ENCODE data around the gene GPR15LG. TPM values are rescaled to one million over a fixed set of nuclear protein-coding genes. Genes with fewer than 3 reads are reported as not detected.
A peak's percentile ranks its signal among the peaks of the same experiment; 100 is the strongest.

Gene GPR15LG
- total RNA-seq, 4 donors from 2014 or later, result 197 to 480 (median 266) TPM

DNA sequence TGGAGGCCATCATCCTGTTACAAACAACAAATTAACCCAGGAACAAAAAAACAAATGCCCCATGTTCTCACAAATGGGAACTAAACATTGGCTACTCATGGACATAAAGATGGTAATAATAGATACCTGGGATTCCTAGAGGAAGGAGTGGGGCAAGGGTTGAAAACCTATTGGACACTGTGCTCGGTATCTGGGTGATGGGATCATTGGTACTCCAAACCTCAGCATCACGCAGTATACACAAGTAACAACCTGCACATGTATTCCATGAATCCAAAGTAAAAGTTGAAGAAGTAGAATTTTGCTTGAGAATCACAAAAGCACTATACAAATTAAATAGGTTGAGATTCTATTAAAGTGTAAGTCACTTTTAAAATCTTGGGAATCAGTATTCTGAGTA lies 17.6 kb upstream of the GPR15LG start:
- peaks cover 0 to 42% (median 20%) of the 10 kb centered on the region in 4 donors for H3K36me3 ChIP-seq
- H3K4me1 ChIP-seq, result peaks cover 0 to 8% (median 0%) of the 10 kb centered on the region in 4 donors
- H3K27ac ChIP-seq, result no peak overlapping the region
- no peaks in the 10 kb centered on the region for H3K9me3 ChIP-seq
- TF ChIP-seq POLR2A (IDR thresholded peaks at IDR 0.05), result no peak
- no peak for TF ChIP-seq POLR2AphosphoS5 (IDR thresholded peaks at IDR 0.05)
- TF ChIP-seq EP300 (IDR thresholded peaks at IDR 0.05; ENCODE audit: low read depth), result no peak
- TF ChIP-seq, protein P1, sequence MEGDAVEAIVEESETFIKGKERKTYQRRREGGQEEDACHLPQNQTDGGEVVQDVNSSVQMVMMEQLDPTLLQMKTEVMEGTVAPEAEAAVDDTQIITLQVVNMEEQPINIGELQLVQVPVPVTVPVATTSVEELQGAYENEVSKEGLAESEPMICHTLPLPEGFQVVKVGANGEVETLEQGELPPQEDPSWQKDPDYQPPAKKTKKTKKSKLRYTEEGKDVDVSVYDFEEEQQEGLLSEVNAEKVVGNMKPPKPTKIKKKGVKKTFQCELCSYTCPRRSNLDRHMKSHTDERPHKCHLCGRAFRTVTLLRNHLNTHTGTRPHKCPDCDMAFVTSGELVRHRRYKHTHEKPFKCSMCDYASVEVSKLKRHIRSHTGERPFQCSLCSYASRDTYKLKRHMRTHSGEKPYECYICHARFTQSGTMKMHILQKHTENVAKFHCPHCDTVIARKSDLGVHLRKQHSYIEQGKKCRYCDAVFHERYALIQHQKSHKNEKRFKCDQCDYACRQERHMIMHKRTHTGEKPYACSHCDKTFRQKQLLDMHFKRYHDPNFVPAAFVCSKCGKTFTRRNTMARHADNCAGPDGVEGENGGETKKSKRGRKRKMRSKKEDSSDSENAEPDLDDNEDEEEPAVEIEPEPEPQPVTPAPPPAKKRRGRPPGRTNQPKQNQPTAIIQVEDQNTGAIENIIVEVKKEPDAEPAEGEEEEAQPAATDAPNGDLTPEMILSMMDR (IDR thresholded peaks at IDR 0.05), result no peak
- no peak for DNase-seq
- 92% methylated on average over 2 of the region's 2 CpGs; no CpG with 5 or more reads in 1 of the 2 donors for WGBS, 2 donors (ENCODE audit: low coverage in 1 of 2)
- H3K27me3 ChIP-seq, result no peaks in the 10 kb centered on the region
- in situ Hi-C loops (cut with MboI; ENCODE audit: low pct_ligation_motif_present in 1 of 4, low pct_unique_long_range_greater_than_20kb in 1 of 4, low sequenced_read_pairs in 3 of 4) (no loop called here), intact Hi-C loops (cut with DNase I; ENCODE audit: low total_unique reads) (no loop called here)
- H3K4me3 ChIP-seq, result no peak overlapping the region

DNA sequence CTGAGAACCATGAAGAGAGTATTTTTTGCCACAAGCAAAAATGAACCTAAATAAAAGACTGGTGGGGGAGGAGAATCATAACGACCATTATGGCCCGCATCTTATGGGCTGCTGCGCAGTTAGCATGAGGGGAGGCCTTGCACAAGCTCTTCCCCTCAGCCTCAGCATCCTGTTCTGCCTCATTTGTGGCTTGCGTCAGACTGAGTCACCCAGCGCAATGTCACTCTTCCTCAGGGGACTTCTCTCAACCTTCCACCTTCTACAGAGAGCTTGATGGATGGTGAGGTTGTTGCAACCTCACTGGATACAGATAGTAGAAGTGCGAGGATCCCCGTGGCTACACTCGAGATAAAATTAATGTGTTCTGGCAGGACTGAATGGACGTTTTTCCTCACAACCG lies 16.8 kb upstream of the GPR15LG start:
- H3K27ac ChIP-seq, result no peak overlapping the region
- TF ChIP-seq, protein P1 (IDR thresholded peaks at IDR 0.05), result no peak
- TF ChIP-seq EP300 (IDR thresholded peaks at IDR 0.05; ENCODE audit: low read depth) (no peak), POLR2AphosphoS5 (IDR thresholded peaks at IDR 0.05) (peak in 1 of 3 donors; percentile 15), POLR2A (IDR thresholded peaks at IDR 0.05) (peak; percentile 10)
- intact Hi-C loops (cut with DNase I; ENCODE audit: low total_unique reads) (no loop called here), in situ Hi-C loops (cut with MboI; ENCODE audit: low pct_ligation_motif_present in 1 of 4, low pct_unique_long_range_greater_than_20kb in 1 of 4, low sequenced_read_pairs in 3 of 4) (no loop called here)
- H3K4me3 ChIP-seq, result no peak overlapping the region
- peaks cover 0 to 35% (median 16%) of the 10 kb centered on the region in 4 donors for H3K36me3 ChIP-seq
- WGBS, 2 donors (ENCODE audit: low coverage in 1 of 2), result 57 to 68% methylated on average over 8 to 10 of the region's 10 CpGs
- peaks cover 0 to 8% (median 0%) of the 10 kb centered on the region in 4 donors for H3K4me1 ChIP-seq
- H3K27me3 ChIP-seq, result no peaks in the 10 kb centered on the region
- no peak for DNase-seq
- no peaks in the 10 kb centered on the region for H3K9me3 ChIP-seq

DNA sequence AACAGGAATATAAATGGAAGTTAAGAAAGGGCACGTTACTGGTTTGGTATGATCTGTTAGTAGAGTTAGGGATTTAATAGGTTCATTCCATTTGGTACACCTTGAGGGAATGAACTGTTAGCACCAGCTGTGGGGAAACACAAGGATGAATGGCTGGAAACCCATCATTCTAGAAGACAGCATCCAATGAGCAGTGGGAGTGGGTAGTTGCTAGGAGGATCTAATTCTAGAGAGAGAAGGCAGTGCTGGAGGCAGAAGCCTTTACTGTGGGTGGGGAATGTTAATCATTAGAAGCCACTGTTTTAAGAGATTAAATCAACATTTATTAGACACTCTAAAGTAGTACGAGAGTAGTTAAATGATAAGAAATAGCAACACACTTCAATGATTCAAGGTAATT lies 15.5 kb upstream of the GPR15LG start:
- Histone ChIP-seq H3K9me3 (no peaks in the 10 kb centered on the region), H3K36me3 (peaks cover 0 to 22% (median 10%) of the 10 kb centered on the region in 4 donors), H3K4me3 (no peak overlapping the region), H3K27ac (no peak overlapping the region), H3K4me1 (peaks cover 0 to 8% (median 0%) of the 10 kb centered on the region in 4 donors), H3K27me3 (no peaks in the 10 kb centered on the region)
- no peak for TF ChIP-seq POLR2AphosphoS5 (IDR thresholded peaks at IDR 0.05)
- TF ChIP-seq EP300 (IDR thresholded peaks at IDR 0.05; ENCODE audit: low read depth), result no peak
- TF ChIP-seq, protein P1 (IDR thresholded peaks at IDR 0.05), result no peak
- TF ChIP-seq POLR2A (IDR thresholded peaks at IDR 0.05), result no peak
- 38 to 80% methylated on average over 1 to 2 of the region's 2 CpGs for WGBS, 2 donors (ENCODE audit: low coverage in 1 of 2)
- in situ Hi-C loops (cut with MboI; ENCODE audit: low pct_ligation_motif_present in 1 of 4, low pct_unique_long_range_greater_than_20kb in 1 of 4, low sequenced_read_pairs in 3 of 4), result no loop called here
- no peak for DNase-seq
- intact Hi-C loops (cut with DNase I; ENCODE audit: low total_unique reads), result no loop called here

DNA sequence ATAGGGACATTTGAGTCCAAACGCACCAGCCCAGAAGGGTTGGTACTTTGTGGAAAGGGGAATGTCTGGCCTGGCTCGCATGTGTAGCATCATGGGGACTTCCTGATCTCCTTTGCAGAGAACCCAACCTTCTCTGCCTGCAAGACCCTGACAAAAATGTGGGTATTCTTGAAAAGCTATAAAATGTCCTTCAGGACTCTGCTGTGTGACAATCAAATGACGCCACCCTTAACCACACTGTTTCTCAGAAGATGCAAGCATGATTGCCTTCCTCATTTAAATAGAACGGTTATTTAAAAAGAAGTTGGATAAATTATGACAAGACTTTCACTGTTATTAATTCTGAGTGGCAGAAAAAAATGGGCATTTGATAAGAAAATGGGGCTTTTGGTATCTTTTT lies 15.1 kb upstream of the GPR15LG start:
- peaks cover 0 to 8% (median 0%) of the 10 kb centered on the region in 4 donors for H3K4me1 ChIP-seq
- no peak overlapping the region for H3K27ac ChIP-seq
- DNase-seq, result no peak
- TF ChIP-seq, protein P1 (IDR thresholded peaks at IDR 0.05), result no peak
- no peak for TF ChIP-seq POLR2AphosphoS5 (IDR thresholded peaks at IDR 0.05)
- no peak for TF ChIP-seq EP300 (IDR thresholded peaks at IDR 0.05; ENCODE audit: low read depth)
- TF ChIP-seq POLR2A (IDR thresholded peaks at IDR 0.05), result no peak
- no peaks in the 10 kb centered on the region for H3K27me3 ChIP-seq
- no peaks in the 10 kb centered on the region for H3K9me3 ChIP-seq
- 72 to 83% methylated on average over 2 to 4 of the region's 4 CpGs for WGBS, 2 donors (ENCODE audit: low coverage in 1 of 2)
- in situ Hi-C loops (cut with MboI; ENCODE audit: low pct_ligation_motif_present in 1 of 4, low pct_unique_long_range_greater_than_20kb in 1 of 4, low sequenced_read_pairs in 3 of 4), result no loop called here
- intact Hi-C loops (cut with DNase I; ENCODE audit: low total_unique reads), result no loop called here
- H3K36me3 ChIP-seq, result peaks cover 0 to 17% (median 7%) of the 10 kb centered on the region in 4 donors
- H3K4me3 ChIP-seq, result no peak overlapping the region
